Uterus (tissue), 2 donors: ENCODE results near the gene RNF146.

Source experiments
- CTCF ChIP-seq, 4 experiments: fragments of 200-600 bp in 2 of 4; fragments of 450-650 bp in 2 of 4; sonication (generic) in 2 of 4; IDR thresholded peaks; one replicate each; pipeline ENCODE4 v1.5.1; 2016 to 2019; ENCODE audit warnings: antibody characterized with exemption in 4 of 4, mild to moderate bottlenecking in 2 of 4, moderate library complexity in 1 of 4
- POLR2A ChIP-seq, 2 donors: fragments of 450-650 bp; IDR thresholded peaks; one replicate each; pipeline ENCODE4 v1.6.1; 2016; ENCODE audit warnings: antibody characterized with exemption in 2 of 2, mild to moderate bottlenecking in 1 of 2, moderate library complexity in 1 of 2

- TF ChIP-seq POLR2A (IDR thresholded peaks at IDR 0.05): no peak
- TF ChIP-seq CTCF (IDR thresholded peaks at IDR 0.05): peak; percentile 67 to 85 (median 79)
Observed at GRCh38 chr6:127266178-127266891, at the start of gene RNF146.
